ENCODE data around the gene TMEM26. TPM values are rescaled to one million over a fixed set of nuclear protein-coding genes. Genes with fewer than 3 reads are reported as not detected.

The TMEM26 gene
- total and polyA plus RNA-seq, 11 donors = 0.07 to 1.1 (median 0.31) TPM

DNA sequence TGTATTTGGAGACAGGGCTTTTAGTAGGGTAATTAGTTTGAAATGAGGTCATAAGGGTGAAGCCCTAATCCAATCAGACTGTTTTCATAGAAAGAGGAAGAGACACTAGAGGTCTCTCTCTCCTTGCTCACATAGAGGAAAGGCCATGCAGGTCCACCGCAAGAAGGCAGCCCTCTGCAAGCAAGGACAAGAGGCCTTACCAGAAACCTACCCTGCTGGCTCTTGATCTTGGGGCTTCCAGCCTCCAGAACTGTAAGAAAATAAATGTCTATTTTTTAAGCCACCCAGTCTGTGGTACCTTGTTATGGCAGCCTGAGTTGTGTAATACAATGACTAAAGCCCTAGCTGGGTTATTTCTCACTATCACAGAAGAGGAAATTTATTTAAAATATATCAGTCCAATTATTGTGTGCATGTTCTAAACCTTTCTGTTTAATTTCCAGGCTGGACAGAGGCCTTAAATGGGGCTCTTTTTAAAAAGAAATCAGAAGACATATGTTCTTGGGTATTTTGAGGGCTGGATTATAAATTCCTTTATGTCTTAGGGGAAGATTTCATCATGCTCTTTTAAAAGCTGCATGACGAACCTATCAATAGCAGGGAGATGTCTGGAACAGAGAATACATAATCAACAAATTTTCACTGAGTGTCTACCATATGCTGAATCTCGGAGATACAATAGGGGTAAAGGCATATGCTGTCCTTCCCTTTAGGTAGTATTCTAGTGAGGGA lies 12.9 kb upstream of the TMEM26 start:
- H3K27ac ChIP-seq = no peak overlapping the region
- intact Hi-C loops (cut with DNase I) = no loop called here
- no peaks in the 10 kb centered on the region for H3K27me3 ChIP-seq
- no peak for DNase-seq
- no peak for ATAC-seq
- H3K9me3 ChIP-seq = no peaks in the 10 kb centered on the region
- H3K4me1 ChIP-seq = peaks cover 0 to 19% (median 0%) of the 10 kb centered on the region in 12 donors
- no peaks in the 10 kb centered on the region for H3K36me3 ChIP-seq
- no peak overlapping the region for H3K4me3 ChIP-seq
- TF ChIP-seq POLR2A (IDR thresholded peaks at IDR 0.05) = no peak
- TF ChIP-seq, protein P1, sequence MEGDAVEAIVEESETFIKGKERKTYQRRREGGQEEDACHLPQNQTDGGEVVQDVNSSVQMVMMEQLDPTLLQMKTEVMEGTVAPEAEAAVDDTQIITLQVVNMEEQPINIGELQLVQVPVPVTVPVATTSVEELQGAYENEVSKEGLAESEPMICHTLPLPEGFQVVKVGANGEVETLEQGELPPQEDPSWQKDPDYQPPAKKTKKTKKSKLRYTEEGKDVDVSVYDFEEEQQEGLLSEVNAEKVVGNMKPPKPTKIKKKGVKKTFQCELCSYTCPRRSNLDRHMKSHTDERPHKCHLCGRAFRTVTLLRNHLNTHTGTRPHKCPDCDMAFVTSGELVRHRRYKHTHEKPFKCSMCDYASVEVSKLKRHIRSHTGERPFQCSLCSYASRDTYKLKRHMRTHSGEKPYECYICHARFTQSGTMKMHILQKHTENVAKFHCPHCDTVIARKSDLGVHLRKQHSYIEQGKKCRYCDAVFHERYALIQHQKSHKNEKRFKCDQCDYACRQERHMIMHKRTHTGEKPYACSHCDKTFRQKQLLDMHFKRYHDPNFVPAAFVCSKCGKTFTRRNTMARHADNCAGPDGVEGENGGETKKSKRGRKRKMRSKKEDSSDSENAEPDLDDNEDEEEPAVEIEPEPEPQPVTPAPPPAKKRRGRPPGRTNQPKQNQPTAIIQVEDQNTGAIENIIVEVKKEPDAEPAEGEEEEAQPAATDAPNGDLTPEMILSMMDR (IDR thresholded peaks at IDR 0.05) = no peak
- WGBS, 4 donors = 87 to 92% (median 90%) methylated on average over 3 of the region's 3 CpGs

DNA sequence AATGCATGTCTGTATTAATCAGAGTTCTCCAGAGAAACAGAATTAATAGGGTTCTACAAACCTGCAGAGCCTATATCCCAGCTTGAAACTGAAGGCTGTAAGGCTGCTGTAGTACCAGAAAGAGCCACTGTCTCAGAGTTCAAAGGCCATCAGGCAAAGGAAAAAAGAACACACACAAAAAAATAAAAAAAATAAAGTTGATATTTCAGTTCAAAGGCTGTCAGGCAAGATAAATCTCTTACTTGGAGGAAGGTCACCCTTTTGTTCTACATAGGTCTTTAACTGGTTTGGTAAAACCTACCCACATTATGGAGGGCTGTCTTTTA lies 12.0 kb upstream of the TMEM26 start:
- no peak overlapping the region for H3K4me3 ChIP-seq
- peaks cover 0 to 19% (median 0%) of the 10 kb centered on the region in 12 donors for H3K4me1 ChIP-seq
- H3K9me3 ChIP-seq = no peaks in the 10 kb centered on the region
- TF ChIP-seq, protein P1 (IDR thresholded peaks at IDR 0.05) = no peak
- no peak for TF ChIP-seq POLR2A (IDR thresholded peaks at IDR 0.05)
- H3K27ac ChIP-seq = peak overlapping the region in 1 of 12 donors; percentile 22
- DNase-seq (no peak), ATAC-seq (no peak)
- no peaks in the 10 kb centered on the region for H3K27me3 ChIP-seq
- intact Hi-C loops (cut with DNase I) = no loop called here
- no peaks in the 10 kb centered on the region for H3K36me3 ChIP-seq

DNA sequence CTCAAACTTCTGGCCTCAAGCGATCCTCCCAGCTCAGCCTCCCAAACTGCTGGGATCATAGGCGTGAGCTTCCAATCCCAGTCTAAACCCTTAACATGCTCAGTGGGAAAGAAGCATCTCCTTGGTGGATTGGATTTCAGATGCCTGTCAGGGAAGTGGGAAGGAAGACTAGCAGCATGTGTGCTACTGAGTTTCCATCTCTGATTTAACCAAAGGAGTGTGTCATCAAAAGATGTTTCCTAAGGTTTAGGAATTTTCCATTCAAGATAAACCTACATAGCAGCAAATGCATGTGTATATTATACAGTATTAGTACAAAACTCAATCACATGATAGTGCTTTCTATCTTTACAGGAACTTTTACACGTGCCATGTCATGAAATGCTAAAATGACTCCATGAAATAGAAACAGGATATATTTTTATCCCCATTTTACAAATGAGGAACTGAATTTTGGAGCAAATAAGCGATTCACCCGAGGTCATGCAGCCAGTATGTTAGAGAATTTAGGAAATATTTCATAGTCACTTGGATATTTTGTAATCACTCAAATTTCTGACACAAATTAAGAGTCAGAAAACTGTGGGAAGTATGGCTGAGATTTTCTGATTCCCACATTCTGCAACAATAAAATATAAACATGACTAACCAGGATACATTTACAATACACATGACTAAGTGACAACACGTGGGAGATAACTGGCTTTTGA lies 11.4 kb upstream of the TMEM26 start:
- H3K4me3 ChIP-seq = no peak overlapping the region
- H3K36me3 ChIP-seq = no peaks in the 10 kb centered on the region
- no peak for TF ChIP-seq POLR2A (IDR thresholded peaks at IDR 0.05)
- TF ChIP-seq, protein P1 (IDR thresholded peaks at IDR 0.05) = no peak
- H3K27me3 ChIP-seq = no peaks in the 10 kb centered on the region
- peak overlapping the region in 1 of 12 donors; percentile 51 for H3K27ac ChIP-seq
- peaks cover 0 to 19% (median 0%) of the 10 kb centered on the region in 12 donors for H3K4me1 ChIP-seq
- H3K9me3 ChIP-seq = no peaks in the 10 kb centered on the region
- ATAC-seq (no peak), DNase-seq (no peak)
- intact Hi-C loops (cut with DNase I) = no loop called here
- WGBS, 4 donors = 79 to 86% (median 81%) methylated on average over 6 of the region's 6 CpGs

DNA sequence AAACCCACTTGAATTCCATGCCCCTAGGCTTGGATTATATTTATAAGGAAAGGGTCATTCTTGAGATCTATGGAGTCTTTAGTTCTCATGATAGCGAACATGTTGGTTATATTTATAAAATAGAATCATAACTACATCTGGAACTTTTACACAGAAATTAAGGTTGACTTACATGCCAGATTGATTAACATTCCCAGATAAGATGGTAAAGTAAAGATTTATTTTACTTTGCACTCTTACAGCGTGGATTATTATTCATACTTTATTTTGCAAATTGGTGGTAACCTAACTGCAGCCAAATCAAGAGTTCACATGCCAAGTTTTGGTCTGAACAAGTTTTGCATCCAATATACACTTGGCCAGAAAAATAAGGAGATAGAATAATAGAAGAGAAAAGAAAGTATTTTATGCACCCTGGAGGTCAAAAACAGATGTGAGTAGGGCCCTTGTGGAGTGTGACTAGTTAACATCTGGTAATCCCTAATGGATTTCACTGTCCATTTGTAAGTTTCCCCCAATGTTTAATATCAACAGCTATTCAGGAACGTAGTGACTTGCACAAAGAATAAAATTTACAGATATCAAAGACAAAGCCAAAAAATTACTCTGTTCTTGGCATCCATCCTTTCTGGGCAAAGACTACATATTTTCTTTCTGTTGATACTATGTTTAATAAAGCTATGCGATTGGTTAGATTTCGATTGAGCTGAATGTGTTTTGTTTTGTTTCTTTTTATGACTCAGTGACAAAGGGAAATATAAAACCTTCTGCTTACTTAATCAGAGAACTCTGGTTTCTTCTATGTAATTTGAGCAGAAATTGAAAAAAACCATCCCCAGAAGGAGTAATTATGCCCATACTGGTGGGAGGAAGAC lies 10.1 kb upstream of the TMEM26 start:
- H3K27ac ChIP-seq = no peak overlapping the region
- TF ChIP-seq, protein P1 (IDR thresholded peaks at IDR 0.05) = no peak
- TF ChIP-seq POLR2A (IDR thresholded peaks at IDR 0.05) = no peak
- H3K27me3 ChIP-seq = peaks cover 0 to 2% (median 0%) of the 10 kb centered on the region in 9 donors
- peaks cover 0 to 19% (median 0%) of the 10 kb centered on the region in 12 donors for H3K4me1 ChIP-seq
- H3K36me3 ChIP-seq = no peaks in the 10 kb centered on the region
- H3K4me3 ChIP-seq = no peak overlapping the region
- intact Hi-C loops (cut with DNase I) = no loop called here
- DNase-seq (no peak), ATAC-seq (no peak)
- H3K9me3 ChIP-seq = no peaks in the 10 kb centered on the region
- WGBS, 4 donors = 58 to 69% (median 61%) methylated on average over 5 of the region's 5 CpGs

Data from heart left ventricle (tissue), 16 donors.